GM12875 (cell line): ENCODE data around the gene C1orf174.
"Not testable (repeated sequence)": the region's sequence is repeated elsewhere in the genome, so short reads cannot be mapped to it uniquely, and the experiment has no call there.

Experiments
- H3K4me3 ChIP-seq: one replicate; pipeline ENCODE4 v1.5.1; 2011; ENCODE audit warnings: low read depth, low read length, control low read depth
- TF ChIP-seq, protein P1 (sequence below): IDR thresholded peaks from 2 replicates; pipeline ENCODE4 v1.5.1; 2011; ENCODE audit warnings: low read depth, mild to moderate bottlenecking, control low read depth, inconsistent platforms, low read length, moderate library complexity, borderline replicate concordance; ENCODE audit not compliant: insufficient read depth

C1orf174 gene

DNA sequence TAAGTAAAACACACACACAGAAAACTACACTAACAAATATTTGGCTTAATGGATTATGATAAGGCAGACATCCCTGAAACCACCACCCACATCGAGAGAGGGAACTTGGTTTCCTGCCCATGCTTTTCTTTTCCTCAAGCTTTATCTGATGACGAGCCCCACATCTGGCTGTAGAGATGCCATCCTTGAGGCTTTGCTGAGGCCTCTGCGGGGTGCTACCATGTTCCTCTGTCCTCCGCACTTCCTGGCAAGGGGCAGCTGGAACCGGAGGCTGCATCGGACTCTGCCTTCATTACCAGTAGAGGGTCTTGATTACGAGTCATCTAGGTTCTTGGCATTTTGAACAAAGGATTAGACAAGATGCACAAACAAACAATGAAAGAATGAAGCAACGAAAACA lies 21.7 kb upstream of the C1orf174 start:
- TF ChIP-seq, protein P1, sequence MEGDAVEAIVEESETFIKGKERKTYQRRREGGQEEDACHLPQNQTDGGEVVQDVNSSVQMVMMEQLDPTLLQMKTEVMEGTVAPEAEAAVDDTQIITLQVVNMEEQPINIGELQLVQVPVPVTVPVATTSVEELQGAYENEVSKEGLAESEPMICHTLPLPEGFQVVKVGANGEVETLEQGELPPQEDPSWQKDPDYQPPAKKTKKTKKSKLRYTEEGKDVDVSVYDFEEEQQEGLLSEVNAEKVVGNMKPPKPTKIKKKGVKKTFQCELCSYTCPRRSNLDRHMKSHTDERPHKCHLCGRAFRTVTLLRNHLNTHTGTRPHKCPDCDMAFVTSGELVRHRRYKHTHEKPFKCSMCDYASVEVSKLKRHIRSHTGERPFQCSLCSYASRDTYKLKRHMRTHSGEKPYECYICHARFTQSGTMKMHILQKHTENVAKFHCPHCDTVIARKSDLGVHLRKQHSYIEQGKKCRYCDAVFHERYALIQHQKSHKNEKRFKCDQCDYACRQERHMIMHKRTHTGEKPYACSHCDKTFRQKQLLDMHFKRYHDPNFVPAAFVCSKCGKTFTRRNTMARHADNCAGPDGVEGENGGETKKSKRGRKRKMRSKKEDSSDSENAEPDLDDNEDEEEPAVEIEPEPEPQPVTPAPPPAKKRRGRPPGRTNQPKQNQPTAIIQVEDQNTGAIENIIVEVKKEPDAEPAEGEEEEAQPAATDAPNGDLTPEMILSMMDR, result no peak
- no peak overlapping the region for H3K4me3 ChIP-seq

DNA sequence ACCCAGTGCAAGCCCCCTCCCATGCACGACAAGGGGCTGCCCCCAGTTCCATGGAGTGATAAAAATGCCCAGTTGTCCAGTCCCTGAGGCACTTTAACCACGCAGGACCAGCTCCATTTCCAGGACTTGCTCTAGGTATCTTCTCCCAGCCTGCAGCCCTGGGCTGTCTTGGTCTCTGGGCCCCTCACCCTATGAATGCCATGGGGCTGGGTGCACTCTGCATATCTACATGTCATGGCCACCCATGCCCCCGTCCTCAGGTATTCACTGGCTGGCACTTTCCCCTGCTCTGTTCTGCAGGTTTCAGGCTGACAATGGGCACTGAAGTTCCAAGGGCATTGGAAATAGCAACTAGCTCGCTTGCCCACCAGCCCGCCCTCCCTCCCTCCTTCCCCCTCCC lies 19.6 kb upstream of the C1orf174 start:
- TF ChIP-seq, protein P1, result no peak
- H3K4me3 ChIP-seq, result no peak overlapping the region

DNA sequence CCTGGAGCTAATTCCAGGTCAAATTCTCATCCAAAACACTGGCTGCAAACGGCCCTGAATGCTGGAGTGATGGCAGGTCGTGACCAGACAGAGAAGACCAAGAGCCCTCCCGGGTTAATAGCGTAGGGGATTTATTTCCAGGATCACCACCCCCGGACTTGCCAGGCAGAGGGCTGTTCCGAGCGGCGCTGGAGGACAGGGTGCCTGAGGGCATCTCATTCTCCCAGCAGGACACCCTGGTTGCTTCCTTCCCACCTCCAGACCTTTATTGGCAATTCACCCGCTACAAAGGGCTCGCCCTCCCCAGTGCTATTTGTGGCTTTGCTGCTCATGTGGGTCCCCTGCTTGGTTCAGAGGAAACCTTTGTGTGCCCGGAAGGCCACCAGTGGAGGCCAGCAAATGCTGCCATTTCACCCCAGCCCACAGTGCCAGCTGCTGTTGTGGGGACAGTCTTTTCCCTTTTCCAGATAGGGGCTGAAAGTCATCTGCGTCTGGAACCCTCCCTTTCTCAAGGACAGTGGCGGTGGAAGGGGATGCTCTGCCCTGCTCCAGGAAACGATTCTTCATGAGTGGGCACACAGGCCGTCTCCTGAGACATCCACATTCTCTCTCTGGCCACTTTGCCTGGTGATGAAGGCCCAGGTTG lies 19.0 kb upstream of the C1orf174 start:
- H3K4me3 ChIP-seq, result no peak overlapping the region
- TF ChIP-seq, protein P1, result no peak

DNA sequence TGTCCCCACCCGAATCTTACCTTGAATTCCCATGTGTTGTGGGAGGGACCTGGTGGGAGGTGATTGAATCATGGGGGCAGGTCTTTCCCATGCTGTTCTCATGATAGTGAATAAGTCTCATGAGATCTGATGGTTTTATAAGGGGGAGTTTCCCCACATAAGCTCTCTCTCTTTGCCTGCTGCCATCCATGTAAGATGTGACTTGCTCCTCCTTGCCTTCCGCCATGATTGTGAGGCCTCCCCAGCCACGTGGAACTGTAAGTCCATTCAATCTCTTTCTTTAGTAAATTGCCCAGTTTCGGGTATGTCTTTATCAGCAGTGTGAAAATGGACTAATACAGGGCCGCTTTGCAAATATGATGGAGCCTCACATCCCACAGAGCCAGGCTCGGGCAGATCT lies 18.3 kb upstream of the C1orf174 start:
- H3K4me3 ChIP-seq, result not testable (repeated sequence)

DNA sequence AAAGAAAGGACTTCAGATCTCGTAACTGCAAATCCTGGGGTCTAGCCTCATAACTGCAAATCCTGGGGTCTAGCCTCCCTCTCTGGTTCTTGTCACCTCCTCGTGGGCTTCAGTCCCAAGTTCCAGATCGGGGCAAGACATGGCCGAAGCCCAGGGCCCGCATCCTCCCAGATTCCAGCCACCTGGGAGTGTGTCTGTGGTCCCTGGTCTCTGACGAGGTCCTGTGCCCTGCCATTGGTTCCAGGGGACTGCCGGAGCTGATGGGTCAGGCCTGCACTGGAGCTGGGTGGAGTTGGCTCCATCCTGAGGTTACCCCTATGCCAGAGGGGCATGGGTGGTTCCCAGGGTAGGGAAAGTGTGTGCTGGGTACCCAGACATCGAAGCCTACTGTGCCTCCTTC lies 17.7 kb upstream of the C1orf174 start:
- no peak overlapping the region for H3K4me3 ChIP-seq
- TF ChIP-seq, protein P1, result no peak

DNA sequence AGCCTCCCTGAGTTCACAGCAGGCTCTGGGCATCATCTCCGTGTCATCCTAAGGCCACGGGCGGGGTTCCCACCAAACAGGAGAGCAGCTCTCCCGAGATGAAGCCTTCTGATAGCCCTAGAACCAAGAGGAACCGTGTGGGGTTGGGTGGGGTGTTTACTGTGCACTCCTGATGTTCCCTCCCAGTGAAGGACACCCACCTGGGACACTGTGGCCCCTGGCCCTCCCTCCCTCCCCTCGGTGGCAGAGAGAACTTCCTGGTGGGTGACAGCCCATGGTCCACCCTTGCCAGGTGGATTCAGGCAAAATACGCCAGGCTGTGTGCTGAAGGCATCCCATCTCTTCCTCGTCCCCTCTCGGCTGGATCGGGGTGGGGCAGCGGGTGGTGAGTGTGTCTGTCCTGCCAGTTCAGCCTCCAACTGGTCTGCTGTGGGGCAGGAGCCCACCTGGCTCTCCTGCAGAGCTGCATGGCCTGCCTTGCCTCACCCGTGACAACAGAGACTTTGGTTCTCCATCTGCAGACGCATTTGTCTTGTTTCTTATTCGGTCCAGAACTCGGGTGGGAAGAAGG lies 15.6 kb upstream of the C1orf174 start:
- TF ChIP-seq, protein P1, result no peak
- no peak overlapping the region for H3K4me3 ChIP-seq

DNA sequence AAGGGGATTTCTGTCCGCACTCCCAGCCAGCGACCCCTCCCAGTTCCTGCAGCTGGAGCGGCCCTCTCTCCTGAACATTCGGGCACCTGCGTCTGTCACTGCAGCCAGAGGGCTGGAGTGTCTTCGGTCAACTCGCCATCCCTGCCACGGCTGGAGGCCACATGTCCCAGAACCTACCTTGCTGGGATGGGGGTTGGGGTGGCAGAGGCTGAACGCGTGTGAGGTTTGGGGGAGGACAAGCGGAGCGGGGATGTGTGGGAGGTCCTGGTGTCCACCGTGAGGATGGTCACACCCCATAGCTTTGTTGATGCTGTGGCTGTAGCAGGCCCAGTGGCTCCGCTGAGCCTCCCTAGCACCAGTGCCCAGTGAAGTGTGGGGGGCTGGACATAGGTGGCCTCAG lies 14.8 kb upstream of the C1orf174 start:
- no peak overlapping the region for H3K4me3 ChIP-seq
- TF ChIP-seq, protein P1, result no peak

DNA sequence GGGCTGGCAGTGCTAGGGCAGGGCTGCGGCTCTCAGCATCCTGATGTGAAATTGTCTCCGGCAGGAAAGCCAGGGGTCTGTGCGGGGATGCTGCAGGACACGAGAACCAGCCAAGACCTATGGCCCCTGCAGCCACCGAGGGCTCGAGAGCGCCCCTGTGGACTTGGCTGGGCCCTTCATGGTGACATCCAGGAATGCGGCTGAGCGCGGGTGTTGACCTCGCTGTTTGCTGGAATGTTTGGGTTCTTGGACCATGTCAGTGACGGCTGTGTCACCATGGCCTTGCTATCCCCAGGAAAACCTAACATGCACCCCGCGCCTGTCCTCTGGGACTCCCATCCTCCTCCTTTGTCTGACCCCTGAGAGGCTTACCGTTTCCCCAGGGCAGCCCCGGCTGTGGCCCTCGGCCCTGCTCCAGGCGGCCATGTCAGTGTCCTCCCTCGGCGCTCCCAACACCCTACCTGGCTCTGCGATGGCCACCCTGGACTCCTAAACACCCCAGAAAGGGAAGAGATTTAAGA lies 14.3 kb upstream of the C1orf174 start:
- TF ChIP-seq, protein P1, result no peak
- no peak overlapping the region for H3K4me3 ChIP-seq
